ENCODE results near the gene MIGA2. TPM values are rescaled to one million over a fixed set of nuclear protein-coding genes. Genes with fewer than 3 reads are reported as not detected.
"Not testable (repeated sequence)": the region's sequence is repeated elsewhere in the genome, so short reads cannot be mapped to it uniquely, and the experiment has no call there.

MIGA2 gene
- total RNA-seq, 1 donor from 2014 or later = 19.7 TPM

GRCh38 chr9:129031514-129031913 lies 4.9 kb upstream of the MIGA2 start:
- no peaks in the 10 kb centered on the region for H3K27me3 Mint-ChIP-seq (ENCODE audit: low read depth)
- DNase-seq (ENCODE audit: low spot score) = no peak
- H3K36me3 Mint-ChIP-seq (ENCODE audit: low read depth) = no peaks in the 10 kb centered on the region
- H3K27ac Mint-ChIP-seq (ENCODE audit: unreplicated experiment) = no peak overlapping the region
- H3K9me3 Mint-ChIP-seq (ENCODE audit: low read depth) = no peaks in the 10 kb centered on the region
- H3K4me3 Mint-ChIP-seq (ENCODE audit: unreplicated experiment) = no peak overlapping the region
- H3K4me1 Mint-ChIP-seq (ENCODE audit: low read depth) = peaks cover 15% of the 10 kb centered on the region
- no peak for TF ChIP-seq CTCF (IDR thresholded peaks at IDR 0.05)

GRCh38 chr9:129032541-129033159 lies 3.8 kb upstream of the MIGA2 start:
- TF ChIP-seq CTCF (IDR thresholded peaks at IDR 0.05) = no peak
- peaks cover 14% of the 10 kb centered on the region for H3K4me1 Mint-ChIP-seq (ENCODE audit: low read depth)
- no peaks in the 10 kb centered on the region for H3K9me3 Mint-ChIP-seq (ENCODE audit: low read depth)
- no peaks in the 10 kb centered on the region for H3K27me3 Mint-ChIP-seq (ENCODE audit: low read depth)
- DNase-seq (ENCODE audit: low spot score) = no peak
- H3K27ac Mint-ChIP-seq (ENCODE audit: unreplicated experiment) = no peak overlapping the region
- H3K36me3 Mint-ChIP-seq (ENCODE audit: low read depth) = no peaks in the 10 kb centered on the region
- H3K4me3 Mint-ChIP-seq (ENCODE audit: unreplicated experiment) = no peak overlapping the region

GRCh38 chr9:129033216-129033615 lies 3.2 kb upstream of the MIGA2 start:
- H3K36me3 Mint-ChIP-seq (ENCODE audit: low read depth) = no peaks in the 10 kb centered on the region
- H3K4me3 Mint-ChIP-seq (ENCODE audit: unreplicated experiment) = no peak overlapping the region
- peaks cover 20% of the 10 kb centered on the region for H3K4me1 Mint-ChIP-seq (ENCODE audit: low read depth)
- DNase-seq (ENCODE audit: low spot score) = no peak
- H3K9me3 Mint-ChIP-seq (ENCODE audit: low read depth) = no peaks in the 10 kb centered on the region
- H3K27me3 Mint-ChIP-seq (ENCODE audit: low read depth) = no peaks in the 10 kb centered on the region
- H3K27ac Mint-ChIP-seq (ENCODE audit: unreplicated experiment) = no peak overlapping the region
- TF ChIP-seq CTCF (IDR thresholded peaks at IDR 0.05) = no peak

GRCh38 chr9:129035838-129036237 lies 588 bp upstream of the MIGA2 start:
- not testable (repeated sequence) for H3K36me3 Mint-ChIP-seq (ENCODE audit: low read depth); H3K27me3 Mint-ChIP-seq (ENCODE audit: low read depth); DNase-seq (ENCODE audit: low spot score); H3K9me3 Mint-ChIP-seq (ENCODE audit: low read depth)
- Mint-ChIP-seq H3K4me3 (ENCODE audit: unreplicated experiment) (peak overlapping the region; percentile 96), H3K4me1 (ENCODE audit: low read depth) (peaks cover 27% of the 10 kb centered on the region), H3K27ac (ENCODE audit: unreplicated experiment) (peak overlapping the region; percentile 74)

GRCh38 chr9:129036923-129037766 lies 719 bp downstream of the MIGA2 start:
- Mint-ChIP-seq H3K4me3 (ENCODE audit: unreplicated experiment) (peak overlapping the region; percentile 96), H3K27ac (ENCODE audit: unreplicated experiment) (peak overlapping the region; percentile 74), H3K36me3 (ENCODE audit: low read depth) (peaks cover 2% of the 10 kb centered on the region), H3K9me3 (ENCODE audit: low read depth) (no peaks in the 10 kb centered on the region), H3K27me3 (ENCODE audit: low read depth) (no peaks in the 10 kb centered on the region), H3K4me1 (ENCODE audit: low read depth) (peaks cover 27% of the 10 kb centered on the region)
- no peak for DNase-seq (ENCODE audit: low spot score)
- no peak for TF ChIP-seq CTCF (IDR thresholded peaks at IDR 0.05)
